SK-N-MC (cell line): ENCODE results near the gene ARHGAP22.

Experiments
- EZH2 ChIP-seq: fragments of 200-600 bp; sonication (generic); IDR thresholded peaks from one replicate; pipeline ENCODE4 v1.6.1; 2017; ENCODE audit warnings: antibody characterized with exemption
- FOXP2 ChIP-seq: optimal IDR thresholded peaks from 2 replicates; pipeline ENCODE3; 2011; ENCODE audit warnings: mild to moderate bottlenecking, moderate library complexity; ENCODE audit not compliant: insufficient read depth; ENCODE audit errors: extremely low read length, control extremely low read depth
- POLR2AphosphoS5 ChIP-seq: IDR thresholded peaks from 2 replicates; pipeline ENCODE4 v1.6.1; 2012; ENCODE audit warnings: mild to moderate bottlenecking, low read depth, low read length, borderline replicate concordance

- no peak for TF ChIP-seq POLR2AphosphoS5
- no peak for TF ChIP-seq EZH2
- TF ChIP-seq FOXP2 = no peak
These were observed 109.4 kb downstream of the ARHGAP22 start for GRCh38 chr10:48495282-48496045.
